Endothelial cell of umbilical vein (primary cell): ENCODE measurements around the gene FARP2.

ENCODE experiments used
- CTCF ChIP-seq, 2 donors: IDR thresholded peaks; 1 replicate in 1 of 2; 2 replicates in 1 of 2; pipeline ENCODE4 v1.5.1; 2011; ENCODE audit warnings: low read length in 2 of 2, mild to moderate bottlenecking in 2 of 2, moderate library complexity in 2 of 2, control low read depth in 1 of 2, inconsistent platforms in 1 of 2, low read depth in 1 of 2; ENCODE audit not compliant: insufficient read depth in 1 of 2; ENCODE audit errors: extremely low read depth in 1 of 2
- EZH2 ChIP-seq: IDR thresholded peaks from 2 replicates; pipeline ENCODE4 v1.6.1; 2012; ENCODE audit warnings: borderline replicate concordance, low read depth, mild to moderate bottlenecking, moderate library complexity, low read length, inconsistent platforms; ENCODE audit not compliant: severe bottlenecking
- FOS ChIP-seq: IDR thresholded peaks from 2 replicates; pipeline ENCODE4 v1.6.1; 2011; ENCODE audit warnings: mild to moderate bottlenecking, low read length, moderate library complexity, borderline replicate concordance; ENCODE audit not compliant: insufficient read depth
- MAX ChIP-seq: IDR thresholded peaks from 2 replicates; pipeline ENCODE4 v1.6.1; 2011; ENCODE audit not compliant: insufficient read depth, insufficient read length
- MYC ChIP-seq: IDR thresholded peaks from one replicate; pipeline ENCODE4 v1.6.1; 2011; ENCODE audit warnings: mild to moderate bottlenecking, low read depth, low read length
- POLR2A ChIP-seq: IDR thresholded peaks from 2 replicates; pipeline ENCODE4 v1.6.1; 2012; ENCODE audit warnings: low read depth, mild to moderate bottlenecking, control low read depth, low read length
- POLR2AphosphoS5 ChIP-seq: IDR thresholded peaks from 2 replicates; pipeline ENCODE4 v1.6.1; 2012; ENCODE audit warnings: low read depth, mild to moderate bottlenecking, control low read depth, low read length, moderate library complexity; ENCODE audit not compliant: insufficient read depth

DNA sequence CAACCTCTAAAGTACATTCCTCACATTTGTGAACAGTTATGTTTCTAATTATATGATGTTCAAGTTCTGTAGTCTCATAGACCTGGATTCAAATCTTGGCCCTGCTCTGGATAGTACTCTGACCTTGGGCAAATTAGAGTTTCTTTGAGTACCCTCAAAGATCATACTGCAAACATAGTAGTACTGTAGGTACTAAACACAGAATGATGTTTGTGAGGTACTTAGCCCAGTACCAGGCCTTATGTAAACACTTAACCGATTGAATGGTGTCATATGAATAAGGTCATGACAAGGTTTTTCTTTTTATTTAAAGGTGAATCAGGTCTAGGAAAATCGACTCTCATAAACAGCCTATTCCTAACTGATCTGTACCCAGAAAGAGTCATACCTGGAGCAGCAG lies 21.3 kb upstream of the FARP2 start:
- TF ChIP-seq CTCF (IDR thresholded peaks at IDR 0.05; ENCODE audit: extremely low read depth in 1 of 2, insufficient read depth in 1 of 2, low read depth in 1 of 2, low read length in 2 of 2), result no peak
- no peak for TF ChIP-seq POLR2A
- no peak for TF ChIP-seq POLR2AphosphoS5
- no peak for TF ChIP-seq MAX
- no peak for TF ChIP-seq EZH2
- TF ChIP-seq FOS, result no peak
- TF ChIP-seq MYC, result no peak
